Activated effector memory CD4-positive, alpha-beta T cell treated with Interleukin-2 at 50 U/mL for 16 hours (primary cell): ENCODE measurements around the gene ZC3H7B.

ENCODE experiments used
- DNase-seq: peaks from one replicate; pipeline ENCODE4 v3.0.0-alpha.2; 2020

ZC3H7B gene

DNA sequence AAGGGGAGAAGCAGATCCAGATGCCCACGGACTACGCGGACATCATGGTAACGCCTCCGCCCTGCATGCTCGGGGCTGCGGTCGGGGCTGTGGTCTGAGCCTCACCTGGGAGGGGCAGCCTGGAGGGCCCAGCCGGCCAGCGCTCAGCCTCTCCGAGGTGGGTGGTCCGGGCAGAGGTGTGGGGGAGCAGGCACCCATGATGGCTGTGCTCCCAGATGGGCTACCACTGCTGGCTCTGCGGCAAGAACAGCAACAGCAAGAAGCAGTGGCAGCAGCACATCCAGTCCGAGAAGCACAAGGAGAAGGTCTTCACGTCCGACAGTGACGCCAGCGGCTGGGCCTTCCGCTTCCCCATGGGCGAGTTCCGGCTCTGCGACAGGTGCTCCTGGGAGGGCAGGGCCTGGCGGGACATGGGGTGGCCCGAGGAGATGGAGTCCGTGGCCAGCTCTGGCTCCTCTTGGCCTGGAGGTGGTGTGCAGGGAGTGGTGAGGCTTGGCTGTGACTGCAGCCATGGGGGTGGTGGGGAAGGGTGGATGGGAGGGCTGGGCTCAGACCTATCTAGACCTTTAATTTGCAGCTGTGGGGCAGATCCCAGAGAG lies 55.2 kb downstream of the ZC3H7B start:
- no peak for DNase-seq

DNA sequence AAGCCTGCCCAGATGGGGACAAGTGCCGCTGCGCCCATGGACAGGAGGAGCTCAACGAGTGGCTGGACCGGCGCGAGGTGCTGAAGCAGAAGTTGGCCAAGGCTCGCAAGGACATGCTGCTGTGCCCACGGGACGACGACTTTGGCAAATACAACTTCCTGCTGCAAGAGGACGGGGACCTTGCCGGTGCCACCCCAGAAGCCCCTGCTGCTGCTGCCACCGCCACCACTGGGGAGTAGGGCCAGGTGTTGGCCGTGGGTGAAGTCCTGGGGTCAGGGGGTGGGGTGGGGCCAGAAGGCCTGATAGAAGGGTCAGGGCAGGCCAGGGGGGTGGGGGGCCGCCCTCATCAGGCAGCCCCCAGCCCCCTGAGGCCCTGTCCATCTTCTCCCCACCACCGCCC lies 55.9 kb downstream of the ZC3H7B start:
- DNase-seq = no peak

DNA sequence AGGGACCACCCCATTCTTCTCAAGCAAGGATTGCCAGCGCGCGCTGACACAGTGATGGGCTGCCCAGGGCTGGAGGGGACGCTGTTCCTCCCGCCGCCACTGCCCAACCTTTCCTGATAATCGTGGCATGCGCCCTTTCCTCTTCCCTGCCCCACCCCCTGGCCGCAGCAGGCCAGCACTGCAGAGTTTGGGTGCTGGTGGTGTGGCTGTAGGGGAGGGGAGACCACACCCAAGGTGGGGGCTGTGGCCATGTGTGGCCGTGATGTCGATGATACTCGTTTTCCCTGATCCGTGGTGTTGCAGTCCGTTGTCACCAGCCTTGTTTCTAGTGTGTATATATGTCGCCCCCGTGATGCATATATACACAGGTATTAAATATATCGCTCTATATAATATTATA lies 57.6 kb downstream of the ZC3H7B start:
- no peak for DNase-seq

DNA sequence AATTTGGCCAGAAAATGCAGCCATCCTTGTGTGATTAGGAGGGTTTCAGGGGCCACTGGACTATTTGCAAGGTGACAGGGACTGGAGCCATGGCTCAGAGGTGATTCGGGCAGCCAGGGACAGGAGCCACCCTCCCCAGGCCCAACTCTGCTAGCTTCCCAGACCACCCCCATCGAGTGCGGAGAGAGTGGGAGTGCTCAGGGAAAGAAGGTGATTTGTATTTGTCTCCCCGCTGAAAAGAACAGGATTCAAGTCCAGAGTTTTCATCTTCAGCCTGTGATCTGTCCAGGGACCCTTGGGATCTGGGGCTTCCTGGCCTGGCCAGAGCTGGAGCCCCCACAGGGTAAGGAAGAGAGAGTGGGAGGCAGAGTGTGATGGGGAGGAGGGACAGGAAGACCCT lies 58.1 kb downstream of the ZC3H7B start:
- DNase-seq = no peak

DNA sequence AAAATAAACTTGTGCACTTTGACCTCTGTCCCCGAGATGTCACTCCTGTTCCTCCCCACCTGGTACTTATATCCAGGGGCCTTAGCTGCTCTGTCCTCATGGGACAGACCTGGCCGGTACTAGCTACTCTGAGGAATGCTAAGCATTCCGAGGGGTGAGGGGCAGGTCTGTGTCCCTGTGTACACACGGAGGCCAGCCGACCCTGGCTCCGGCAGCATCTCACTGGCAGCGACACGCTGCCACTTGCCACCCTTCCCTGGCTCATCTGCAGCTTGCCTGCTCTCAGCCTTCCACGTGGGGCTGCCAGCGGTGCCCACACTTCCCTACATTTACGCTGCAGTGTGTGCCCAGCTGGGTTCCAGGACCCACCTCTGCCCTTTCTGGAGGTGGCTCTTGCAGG lies 58.8 kb downstream of the ZC3H7B start:
- DNase-seq = no peak

DNA sequence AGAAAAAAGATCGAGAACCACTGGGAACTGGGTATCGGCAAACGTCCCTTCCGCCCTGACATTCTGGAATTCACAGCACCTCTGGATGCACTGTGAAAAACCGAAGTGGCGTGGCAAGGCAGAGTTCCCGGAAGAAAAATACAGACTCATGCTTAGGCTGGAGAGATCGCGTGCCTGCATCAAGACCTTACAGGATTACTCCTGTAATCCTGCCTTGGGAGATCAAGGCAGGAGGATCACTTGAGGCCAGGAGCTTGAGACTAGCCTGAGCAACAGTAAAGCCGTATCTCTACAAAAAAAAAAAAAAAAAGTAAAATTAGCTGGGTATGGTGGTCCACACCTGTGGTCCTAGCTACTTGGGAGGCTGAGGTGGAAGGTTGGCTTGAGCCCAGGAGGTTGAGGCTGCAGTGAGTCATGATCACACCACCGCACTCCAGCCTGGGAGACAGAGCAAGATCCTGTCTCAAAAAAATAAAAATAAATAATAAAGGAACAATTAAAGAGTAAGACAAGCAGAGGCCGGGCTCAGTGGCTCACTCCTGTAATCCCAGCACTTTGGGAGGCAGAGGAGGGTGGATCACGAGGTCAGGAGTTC lies 60.5 kb downstream of the ZC3H7B start:
- DNase-seq = no peak

DNA sequence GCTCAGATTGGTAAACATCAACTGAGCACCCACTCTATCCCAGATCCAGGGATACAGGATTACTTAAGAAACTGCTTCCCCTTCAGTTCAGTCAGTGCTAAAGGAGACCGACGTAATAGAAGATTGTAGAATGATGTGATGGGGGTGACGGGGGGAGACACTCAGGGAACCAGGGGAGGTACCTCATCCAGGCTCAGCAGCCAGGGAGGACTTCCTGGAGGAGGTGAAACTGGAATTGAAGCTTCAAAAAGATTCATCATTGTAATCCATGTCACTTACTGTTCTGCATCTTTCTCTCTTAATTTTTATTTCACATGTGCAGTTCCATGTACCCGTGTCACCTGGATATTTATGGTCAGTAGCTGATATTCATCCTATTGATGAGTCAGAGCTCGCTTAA lies 61.3 kb downstream of the ZC3H7B start:
- DNase-seq = no peak

DNA sequence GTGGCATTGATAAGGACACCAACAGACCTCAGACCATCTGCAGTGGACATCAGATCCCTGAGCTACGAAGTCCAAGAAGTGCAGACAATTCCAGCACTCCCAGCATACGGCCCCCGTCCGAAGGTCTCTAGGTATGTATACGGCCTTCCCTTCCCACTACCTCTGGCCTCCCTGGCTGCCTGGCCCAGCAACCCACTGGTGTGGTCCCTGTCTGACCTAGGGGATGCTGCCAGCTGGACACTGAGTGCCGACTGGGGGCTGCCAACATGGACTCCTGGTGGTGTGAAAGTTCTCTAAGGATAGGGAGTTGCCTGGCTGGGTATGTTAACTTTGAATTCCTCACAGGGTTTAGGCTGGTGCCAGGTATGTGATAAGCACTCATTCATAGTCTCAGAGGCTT lies 62.9 kb downstream of the ZC3H7B start:
- no peak for DNase-seq

DNA sequence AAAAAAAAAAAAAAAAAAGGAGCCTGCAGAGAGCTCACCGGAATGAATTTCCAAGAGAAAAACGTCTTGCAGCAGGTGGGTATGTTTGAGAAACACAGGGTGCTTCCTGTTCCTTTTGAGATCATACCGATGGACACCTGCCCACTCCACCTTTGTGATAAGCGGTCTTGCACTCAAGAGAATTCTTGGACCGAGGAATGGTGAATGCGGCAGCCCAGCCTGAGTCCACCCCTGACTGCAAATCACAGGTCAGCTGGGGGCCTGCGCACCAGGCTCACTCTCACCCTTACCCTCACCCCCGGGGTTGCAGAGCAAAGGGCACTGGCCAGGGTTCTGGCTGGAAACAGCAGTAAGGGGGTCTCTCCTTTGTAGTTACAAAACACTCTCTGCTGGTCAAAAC lies 63.6 kb downstream of the ZC3H7B start:
- no peak for DNase-seq

DNA sequence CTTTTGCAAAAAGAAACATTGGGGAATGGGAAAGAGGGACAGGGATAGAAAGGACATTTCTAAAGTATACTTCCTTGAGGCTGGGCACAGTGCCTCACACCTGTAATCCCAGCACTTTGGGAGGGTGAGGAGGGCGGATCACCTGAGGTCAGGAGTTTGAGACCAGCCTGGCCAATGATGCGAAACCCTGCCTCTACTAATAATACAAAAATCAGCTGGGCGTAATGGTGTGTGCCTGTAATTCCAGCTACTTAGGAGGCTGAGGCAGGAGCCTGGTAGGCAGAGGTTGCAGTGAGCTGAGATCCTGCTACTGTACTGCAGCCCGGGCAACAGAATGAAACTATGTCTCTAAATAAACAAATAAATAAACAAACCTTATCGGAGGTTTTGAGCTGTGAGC lies 64.1 kb downstream of the ZC3H7B start:
- DNase-seq = no peak

DNA sequence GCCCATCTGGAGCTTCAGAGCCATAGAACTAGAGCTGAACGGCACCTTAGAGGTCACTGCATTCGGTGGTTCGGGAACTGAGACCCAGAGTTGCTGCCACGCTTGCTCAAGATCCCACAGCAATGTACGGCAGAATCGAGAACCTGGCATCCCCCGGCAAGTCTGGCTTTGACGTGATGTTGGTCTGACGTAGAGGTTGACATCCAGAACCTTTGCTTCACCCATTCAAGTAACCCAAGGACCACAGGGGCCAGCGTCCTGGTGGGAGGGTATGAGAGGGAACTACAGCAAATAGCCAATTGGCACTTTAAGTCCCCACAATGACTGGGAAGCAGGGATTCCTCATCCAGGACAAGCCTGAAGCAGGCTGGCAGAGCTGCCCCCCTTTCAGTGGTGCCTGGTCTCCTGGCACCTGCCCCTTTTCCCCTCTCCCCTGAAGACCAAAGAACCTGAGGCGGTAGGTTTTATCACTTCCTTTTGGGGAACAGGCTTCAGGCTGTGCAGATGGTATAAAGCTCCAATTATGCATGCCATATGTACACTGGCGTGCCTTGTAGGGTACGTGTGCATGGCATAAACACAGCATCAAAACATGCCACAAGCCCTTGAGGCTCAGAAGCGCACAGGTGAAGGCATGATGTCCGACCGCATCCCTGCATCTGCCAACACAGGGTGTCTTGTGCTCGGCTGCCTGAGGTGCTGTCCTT lies 65.2 kb downstream of the ZC3H7B start:
- DNase-seq = no peak

DNA sequence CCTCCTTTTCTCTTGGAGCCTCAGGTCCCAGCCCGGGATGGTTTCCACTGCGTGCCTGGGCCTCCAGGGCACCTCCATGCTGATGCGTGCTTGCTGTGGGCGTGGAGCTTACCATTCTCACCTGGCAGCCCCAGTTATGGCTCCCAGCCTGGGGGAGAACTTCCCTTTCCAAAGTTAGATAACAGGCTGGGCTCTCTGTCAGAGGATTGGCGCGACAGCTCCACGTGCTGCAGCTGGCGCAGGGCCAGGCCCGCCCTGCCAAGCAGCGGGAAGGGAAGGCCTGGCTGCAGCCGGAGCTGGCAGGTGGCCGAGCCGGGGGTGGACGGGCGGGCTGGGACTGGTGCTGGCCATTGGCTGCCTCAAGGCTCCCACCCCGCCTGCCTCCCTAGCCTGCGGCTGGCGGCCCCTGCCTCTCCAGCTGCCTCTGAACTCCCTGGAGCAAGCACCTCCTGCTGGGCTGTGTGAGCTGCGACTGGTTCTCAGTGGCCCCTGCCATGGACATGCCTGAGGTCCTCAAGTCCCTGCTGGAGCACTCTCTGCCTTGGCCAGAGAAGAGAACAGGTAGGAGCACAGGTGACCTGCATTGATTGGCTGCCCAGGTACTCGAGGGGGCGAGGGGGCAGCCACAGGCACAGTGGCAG lies 65.8 kb downstream of the ZC3H7B start:
- no peak for DNase-seq

DNA sequence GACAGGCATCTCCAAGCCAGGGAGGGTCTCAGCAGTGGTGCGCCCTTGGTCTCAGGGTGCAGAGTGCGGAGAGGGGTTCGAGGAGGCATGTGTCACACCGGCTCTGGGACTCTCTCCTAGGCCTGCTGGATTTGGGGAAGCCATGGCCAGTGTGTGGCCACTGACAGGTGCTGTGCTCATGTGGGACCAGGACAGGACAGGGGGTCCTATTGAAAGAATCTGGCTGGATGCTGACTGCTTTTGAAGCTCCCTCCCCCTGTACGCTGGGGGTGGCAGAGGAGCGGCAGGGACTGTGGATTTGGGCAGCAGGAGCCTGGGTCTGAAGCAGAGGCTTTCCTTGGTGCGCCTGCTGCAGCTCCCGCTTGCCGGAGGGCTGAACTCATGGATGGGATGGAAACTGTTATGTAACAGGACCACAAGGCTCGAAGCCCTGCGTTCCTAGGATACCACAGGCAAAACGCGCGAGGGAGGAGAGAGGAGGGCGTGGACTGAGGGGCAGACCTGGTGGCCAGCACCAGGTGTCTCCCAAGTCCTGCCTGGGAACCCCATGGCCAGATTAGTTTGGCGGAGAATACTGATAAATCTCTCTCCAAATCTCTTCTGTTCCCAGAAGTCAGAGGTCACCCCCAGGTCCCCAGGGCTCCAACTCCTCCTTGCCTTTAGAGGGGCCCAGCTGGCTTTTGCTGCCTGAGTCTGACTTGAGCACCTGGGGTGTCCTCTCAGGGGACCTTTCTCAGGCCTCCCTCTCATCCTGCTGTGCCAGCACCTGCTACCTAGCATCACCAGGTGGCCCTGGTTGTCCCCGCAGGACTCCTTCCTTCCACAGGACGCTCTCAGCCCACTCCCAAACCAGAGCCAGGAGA lies 66.6 kb downstream of the ZC3H7B start:
- no peak for DNase-seq

DNA sequence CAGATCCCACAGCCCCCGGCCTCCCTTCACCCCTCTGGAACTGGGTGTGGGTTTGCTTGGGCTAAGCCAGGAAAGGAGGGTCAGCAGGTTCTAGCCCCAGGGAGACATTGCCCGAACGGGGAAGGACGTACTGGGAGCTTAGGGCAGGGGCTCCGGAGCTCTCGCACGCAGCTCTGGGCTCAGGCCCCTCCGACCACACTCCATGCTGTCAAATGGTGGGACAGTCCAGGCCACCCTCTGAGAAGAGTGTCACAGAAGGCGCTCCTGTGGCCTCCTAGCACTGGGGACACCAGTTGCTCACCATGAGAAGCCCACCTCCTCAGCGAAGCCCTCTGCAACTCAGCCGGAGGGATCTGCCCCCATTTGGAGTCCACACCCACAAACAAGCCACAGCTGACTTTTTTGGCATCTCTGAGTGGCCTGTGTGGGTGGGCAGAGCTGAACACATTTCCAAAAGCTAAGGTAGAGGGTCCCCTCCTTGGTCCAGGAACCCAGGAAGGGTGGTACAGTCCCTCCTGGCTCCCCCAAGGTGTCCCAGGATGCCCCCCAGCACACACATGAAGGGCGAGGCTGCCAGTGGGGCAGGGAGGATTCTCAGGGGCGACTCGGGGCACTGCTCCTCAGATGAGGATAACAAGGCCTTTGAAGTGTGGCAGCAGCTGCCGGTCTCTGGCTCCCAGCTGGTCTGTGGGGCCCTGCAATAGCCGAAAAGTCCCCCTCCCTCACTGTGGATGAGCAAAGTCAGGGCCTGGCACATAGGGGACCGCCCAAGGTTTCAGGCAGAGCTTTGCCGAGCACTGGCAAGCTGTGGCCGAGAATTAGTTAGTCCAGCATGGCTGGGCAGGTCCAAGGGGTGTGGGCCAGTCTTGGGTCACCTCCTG lies 67.5 kb downstream of the ZC3H7B start:
- DNase-seq = no peak

DNA sequence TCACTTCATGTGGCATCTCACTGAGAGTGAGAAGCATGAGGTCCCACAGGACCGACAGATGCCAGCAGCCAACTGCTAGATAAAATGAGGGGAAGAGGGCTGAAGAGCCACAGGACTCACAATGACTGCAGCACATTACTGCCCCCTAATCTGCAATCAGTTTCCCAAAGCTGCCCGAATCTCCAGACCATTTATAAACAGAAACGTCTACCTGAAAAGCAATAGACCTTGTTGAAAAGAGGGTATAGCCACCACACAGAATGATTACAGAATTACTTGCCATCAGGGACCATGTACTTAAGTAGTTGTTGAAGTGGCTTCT lies 68.1 kb downstream of the ZC3H7B start:
- no peak for DNase-seq

DNA sequence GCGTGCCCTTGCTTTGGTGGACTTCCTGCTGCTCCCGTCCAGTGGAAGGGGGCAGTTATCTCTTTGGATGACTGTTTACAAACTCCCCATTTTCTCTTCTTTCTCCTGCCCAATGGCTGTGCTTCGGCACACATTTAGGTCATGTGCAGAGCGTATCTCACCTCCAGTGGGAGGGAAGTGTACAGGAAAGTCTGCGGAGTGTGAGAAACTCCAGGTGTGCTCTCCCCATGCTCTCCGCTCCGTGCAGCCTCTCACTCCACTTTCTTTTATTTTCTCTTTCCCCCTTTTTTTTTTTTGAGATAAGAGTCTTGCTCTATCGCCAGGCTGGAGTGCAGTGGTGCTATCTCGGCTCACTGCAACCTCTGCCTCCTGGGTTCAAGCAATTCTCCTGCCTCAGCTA lies 68.5 kb downstream of the ZC3H7B start:
- DNase-seq = no peak

DNA sequence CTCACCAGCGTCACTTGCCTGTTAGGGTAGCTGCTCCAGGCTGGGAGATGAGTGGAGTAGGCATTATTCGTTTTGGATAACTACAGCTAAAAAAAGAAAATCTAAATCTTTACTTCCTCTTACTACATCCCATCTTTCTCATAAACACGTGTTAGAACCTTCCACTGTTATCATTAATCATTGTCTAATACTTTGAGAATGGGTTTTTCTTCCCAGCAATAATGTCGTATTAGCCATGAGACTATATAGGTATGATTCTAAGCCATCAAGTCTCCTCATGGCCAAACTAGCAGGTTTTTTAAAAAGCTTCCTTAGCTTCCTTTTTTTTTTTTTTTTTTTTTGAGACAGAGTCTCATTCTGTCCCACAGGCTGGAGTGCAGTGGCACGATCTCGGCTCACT lies 76.5 kb downstream of the ZC3H7B start:
- DNase-seq = no peak

DNA sequence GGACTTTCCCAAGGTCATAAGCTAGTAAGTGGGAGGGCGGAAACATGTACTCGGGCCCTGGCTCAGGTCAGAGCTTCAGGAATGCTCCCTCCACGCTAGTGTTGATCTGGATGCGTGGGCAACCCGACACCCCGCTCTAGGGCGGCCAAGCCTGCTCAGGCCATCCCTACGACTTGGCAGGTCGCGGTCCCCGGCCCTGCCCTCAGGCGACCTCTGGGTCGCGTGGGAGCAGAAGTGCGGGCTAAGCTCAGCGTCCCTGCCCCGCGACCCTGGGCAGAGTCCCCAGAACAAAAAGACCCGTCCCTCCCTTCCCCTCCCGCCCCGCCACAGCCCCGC lies 79.6 kb downstream of the ZC3H7B start:
- no peak for DNase-seq

DNA sequence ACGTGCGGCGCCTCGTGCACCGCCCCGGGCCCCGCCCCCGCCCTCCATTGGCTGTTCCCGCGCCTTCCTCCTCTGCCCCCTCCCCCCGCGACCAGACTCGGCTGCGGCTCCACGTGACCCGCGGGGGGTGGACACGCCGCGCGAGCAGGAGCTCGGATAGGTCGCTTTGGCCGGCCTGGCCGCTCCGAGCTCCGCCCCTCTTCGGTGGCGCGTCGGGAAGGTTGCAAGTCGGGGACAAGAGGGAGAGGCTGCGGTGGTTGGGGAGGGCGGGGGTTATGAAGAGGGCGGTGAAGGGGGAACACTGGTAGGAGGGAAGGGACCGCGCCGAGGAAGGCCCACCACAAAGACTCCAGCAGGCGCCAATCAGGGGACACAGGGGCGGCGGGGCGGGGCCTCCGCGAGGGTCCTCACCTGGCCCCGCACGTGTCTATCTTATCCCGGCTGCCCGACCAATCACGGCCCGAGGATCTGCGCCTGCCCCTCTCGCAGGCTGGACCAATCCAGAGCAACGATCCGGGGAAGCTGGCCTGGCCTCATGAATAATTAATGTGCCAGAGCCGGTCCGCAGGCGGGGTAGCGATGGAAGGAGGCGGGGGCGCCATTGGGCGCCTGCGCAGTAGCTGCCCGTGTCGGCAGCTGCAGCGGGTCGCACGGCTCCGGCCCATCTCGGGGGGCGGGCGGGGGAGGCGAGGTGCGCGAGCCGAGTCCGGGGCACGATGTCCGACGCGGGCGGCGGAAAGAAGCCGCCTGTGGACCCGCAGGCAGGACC lies 80.2 kb downstream of the ZC3H7B start, which contains the start of gene TEF:
TEF (plus strand) TSS at position 614 of the 769 bp plus-strand sequence; CDS start at position 717, 103 bp downstream.
- peak; percentile 97 for DNase-seq

DNA sequence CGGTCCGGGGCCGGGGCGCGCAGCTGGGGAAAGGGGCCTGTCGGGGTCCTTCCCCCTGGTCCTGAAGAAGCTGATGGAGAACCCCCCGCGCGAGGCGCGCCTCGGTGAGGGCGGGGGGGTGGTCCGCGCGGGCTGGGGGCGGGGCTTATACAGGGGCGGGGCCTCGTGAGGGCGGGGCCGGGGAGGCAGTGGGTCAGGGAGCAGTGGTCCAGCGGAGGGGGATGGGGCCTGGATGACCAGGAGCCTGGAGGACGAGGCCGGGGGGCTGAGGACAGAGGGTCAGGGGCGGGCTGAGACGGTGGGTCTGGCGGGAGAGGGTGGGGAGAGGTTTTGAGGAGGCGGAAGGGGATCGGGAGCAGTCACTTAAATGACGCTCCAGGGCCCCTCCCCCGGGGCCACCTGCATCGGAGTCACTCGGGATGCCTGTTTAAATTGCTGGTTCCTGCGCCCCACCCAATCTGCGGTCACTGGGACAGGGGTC lies 80.8 kb downstream of the ZC3H7B start:
- DNase-seq = peak; percentile 58

DNA sequence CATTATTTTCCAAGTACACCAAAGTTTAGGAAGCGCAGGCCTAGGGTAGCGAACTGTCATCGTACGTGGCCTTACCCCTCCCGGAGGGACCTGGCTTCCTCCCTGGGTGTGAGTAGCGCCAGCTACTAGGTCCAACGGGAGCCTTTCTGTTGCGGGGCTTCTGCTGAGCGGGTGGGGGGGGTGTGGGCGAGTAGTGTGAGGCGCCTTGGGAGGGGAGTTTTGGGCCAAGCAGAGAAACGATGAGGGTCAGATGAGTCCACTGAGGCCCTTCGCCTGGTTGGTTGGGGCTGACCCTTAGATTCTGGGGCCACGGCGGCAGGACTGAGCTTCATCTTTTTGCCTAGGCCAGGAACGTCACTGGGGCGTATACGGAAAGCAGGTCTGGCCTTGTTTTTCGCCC lies 81.3 kb downstream of the ZC3H7B start:
- DNase-seq = no peak
